K562 (cell line): ENCODE measurements around the gene SUOX. TPM values are rescaled to one million over a fixed set of nuclear protein-coding genes. Genes with fewer than 3 reads are reported as not detected.

Experiments
- FOXA3 ChIP-seq, 2 experiments: fragments of 450-650 bp in 1 of 2; sonication (generic) in 1 of 2; formaldehyde crosslinking; IDR thresholded peaks in 1 of 2; conservative IDR thresholded peaks in 1 of 2; 2 replicates each; pipeline versions ENCODE4 v1.4.0 to v1.8.0; 2020 to 2022; ENCODE audit warnings: mild to moderate bottlenecking in 2 of 2, missing genetic modification reagents in 1 of 2
- FOXK2 ChIP-seq, 2 experiments: fragments of 450-650 bp; IDR thresholded peaks in 1 of 2; conservative IDR thresholded peaks in 1 of 2; 2 replicates each; pipeline ENCODE4 v1.6.1; 2016; ENCODE audit warnings: low read depth in 2 of 2, mild to moderate bottlenecking in 1 of 2
- LARP7 ChIP-seq: fragments of 450-650 bp; IDR thresholded peaks from 2 replicates; pipeline ENCODE4 v1.6.1; 2016
- MIER1 ChIP-seq: fragments of 450-650 bp; IDR thresholded peaks from 2 replicates; pipeline ENCODE4 v1.6.1; 2016; ENCODE audit warnings: antibody characterized with exemption, mild to moderate bottlenecking, low read depth
- POLR2B ChIP-seq: fragments of 450-650 bp; IDR thresholded peaks from 2 replicates; pipeline ENCODE4 v1.6.1; 2018; ENCODE audit warnings: low read depth; ENCODE audit not compliant: partially characterized antibody
- RAD21 ChIP-seq, 2 experiments: fragments of 250-450 bp in 1 of 2; fragments of 450-650 bp in 1 of 2; sonication (Bioruptor Pico) in 1 of 2; formaldehyde crosslinking in 1 of 2; IDR thresholded peaks in 1 of 2; conservative IDR thresholded peaks in 1 of 2; 2 replicates each; pipeline versions ENCODE4 v1.4.0 to v1.8.0; 2020 to 2022; ENCODE audit warnings: mild to moderate bottlenecking in 2 of 2, moderate library complexity in 1 of 2
- SIN3A ChIP-seq, 2 experiments: fragments of 150-350 bp in 1 of 2; IDR thresholded peaks; 2 replicates each; pipeline ENCODE4 v1.6.1; 2011 to 2016; ENCODE audit warnings: borderline replicate concordance in 2 of 2, low read depth in 2 of 2, low read length in 2 of 2, mild to moderate bottlenecking in 2 of 2, moderate library complexity in 2 of 2; ENCODE audit not compliant: control insufficient read depth in 1 of 2
- SIN3B ChIP-seq: fragments of 450-650 bp; IDR thresholded peaks from 2 replicates; pipeline ENCODE4 v1.6.1; 2017; ENCODE audit warnings: low read depth, mild to moderate bottlenecking, moderate library complexity
- SMARCE1 ChIP-seq: fragments of 450-650 bp; IDR thresholded peaks from 2 replicates; pipeline ENCODE4 v1.7.1; 2016; ENCODE audit warnings: mild to moderate bottlenecking
- TAF1 ChIP-seq: IDR thresholded peaks from 2 replicates; pipeline ENCODE4 v1.6.1; 2011; ENCODE audit warnings: mild to moderate bottlenecking, low read length, moderate library complexity; ENCODE audit not compliant: insufficient read depth, control insufficient read depth, severe bottlenecking; ENCODE audit errors: extremely low read depth
- ZFP36 ChIP-seq: fragments of 150-350 bp; IDR thresholded peaks from 2 replicates; pipeline ENCODE4 v1.6.1; 2018; ENCODE audit warnings: low read length, low read depth; ENCODE audit not compliant: partially characterized antibody
- ZNF445 ChIP-seq: fragments of 250-450 bp; sonication (Bioruptor Pico); IDR thresholded peaks from 2 replicates; pipeline ENCODE4 v1.4.0; 2020; ENCODE audit warnings: low read depth, mild to moderate bottlenecking, moderate library complexity
- ZNF57 ChIP-seq: fragments of 450-650 bp; formaldehyde crosslinking; IDR thresholded peaks from 2 replicates; pipeline ENCODE4 v1.4.0; 2020; ENCODE audit warnings: mild to moderate bottlenecking, moderate library complexity
- polyA plus RNA-seq, 8 experiments: library from polyadenylated mRNA; depleted of rRNA in 4 of 8; stranded (reverse) in 5 of 8; unstranded in 3 of 8; fragments of >200 nt; fragmentation: Nextera tagmentation in 2 of 8; fragmentation: Illumina TruSeq in 1 of 8; extraction: Ambion mirVana in 2 of 8; extraction: Trizol in 1 of 8; gene quantifications; 2 replicates each; pipeline versions ENCODE4 v1.2.1 to v1.2.3, GENCODE V29; 2011 to 2014; ENCODE audit warnings: inconsistent platforms in 1 of 8, missing spikeins in 1 of 8
- total RNA-seq, 7 experiments: library from RNA; depleted of rRNA in 6 of 7; stranded (reverse); fragments of >200 nt in 6 of 7; fragmentation: Illumina TruSeq in 2 of 7; extraction: Trizol in 2 of 7; gene quantifications; 2 replicates each; pipeline versions ENCODE4 v1.2.1 to v1.2.3, GENCODE V29; 2011 to 2021; ENCODE audit warnings: low replicate concordance in 1 of 7
- TF ChIP-seq, protein P1 (sequence below), 3 experiments: fragments of 200-800 bp in 1 of 3; fragments of 250-450 bp in 1 of 3; fragments of 450-650 bp in 1 of 3; sonication (Bioruptor Pico) in 1 of 3; sonication (Bioruptor generic) in 1 of 3; formaldehyde crosslinking in 1 of 3; IDR thresholded peaks; 2 replicates each; pipeline versions ENCODE4 v1.6.1 to v1.8.0; 2016 to 2022; ENCODE audit warnings: mild to moderate bottlenecking in 2 of 3, missing genetic modification characterization in 2 of 3, missing compliant biosample characterization in 1 of 3, moderate library complexity in 1 of 3
- TF ChIP-seq, protein P2 (sequence below): fragments of 450-650 bp; IDR thresholded peaks from 2 replicates; pipeline ENCODE4 v1.6.1; 2014; ENCODE audit warnings: low read depth, mild to moderate bottlenecking, moderate library complexity, borderline replicate concordance
- TF ChIP-seq, protein P3 (sequence below): fragments of 250-450 bp; sonication (Bioruptor Pico); IDR thresholded peaks from 2 replicates; pipeline ENCODE4 v1.5.0; 2021
- TF ChIP-seq, protein P4 (sequence below): fragments of 450-650 bp; IDR thresholded peaks from 2 replicates; pipeline ENCODE4 v1.7.1; 2018; ENCODE audit warnings: mild to moderate bottlenecking, low read depth; ENCODE audit not compliant: partially characterized antibody

Gene SUOX
- total and polyA plus RNA-seq, 9 of the 15 experiments (the other 6 are each of a cell fraction or from before 2014, with no cell fraction given): 9.2 to 39.7 (median 25.4) TPM

DNA sequence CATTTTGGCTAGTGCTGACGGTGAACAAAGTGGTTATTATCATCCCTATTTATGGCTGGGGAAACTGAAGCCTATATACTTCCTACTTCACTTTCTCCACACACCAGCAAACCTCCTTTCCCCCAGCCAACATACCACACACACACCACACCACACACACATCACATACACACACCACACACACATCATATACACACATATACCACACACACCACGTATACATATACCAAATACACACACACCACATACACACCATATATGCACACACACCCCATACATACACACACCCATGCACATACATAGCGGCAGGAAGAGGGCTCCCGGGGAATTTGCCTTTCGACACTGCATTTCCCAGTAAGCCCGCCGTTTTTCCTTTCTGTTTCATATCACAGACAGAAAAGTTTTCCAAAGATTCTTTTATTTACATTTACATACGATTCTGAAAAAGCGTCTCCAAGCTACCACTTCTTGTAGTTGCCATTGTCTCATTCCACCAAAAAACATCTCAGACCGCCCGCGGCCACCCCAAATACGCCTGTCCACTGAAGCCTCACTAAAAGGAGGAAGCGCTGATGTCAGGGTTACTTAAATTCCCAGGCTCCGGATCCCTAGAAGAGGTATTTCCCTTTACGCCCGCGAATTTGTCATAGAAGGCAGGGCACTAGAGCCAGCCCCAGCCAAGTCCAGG, 24.0 kb upstream of the SUOX start (continued):
- TF ChIP-seq, protein P1, sequence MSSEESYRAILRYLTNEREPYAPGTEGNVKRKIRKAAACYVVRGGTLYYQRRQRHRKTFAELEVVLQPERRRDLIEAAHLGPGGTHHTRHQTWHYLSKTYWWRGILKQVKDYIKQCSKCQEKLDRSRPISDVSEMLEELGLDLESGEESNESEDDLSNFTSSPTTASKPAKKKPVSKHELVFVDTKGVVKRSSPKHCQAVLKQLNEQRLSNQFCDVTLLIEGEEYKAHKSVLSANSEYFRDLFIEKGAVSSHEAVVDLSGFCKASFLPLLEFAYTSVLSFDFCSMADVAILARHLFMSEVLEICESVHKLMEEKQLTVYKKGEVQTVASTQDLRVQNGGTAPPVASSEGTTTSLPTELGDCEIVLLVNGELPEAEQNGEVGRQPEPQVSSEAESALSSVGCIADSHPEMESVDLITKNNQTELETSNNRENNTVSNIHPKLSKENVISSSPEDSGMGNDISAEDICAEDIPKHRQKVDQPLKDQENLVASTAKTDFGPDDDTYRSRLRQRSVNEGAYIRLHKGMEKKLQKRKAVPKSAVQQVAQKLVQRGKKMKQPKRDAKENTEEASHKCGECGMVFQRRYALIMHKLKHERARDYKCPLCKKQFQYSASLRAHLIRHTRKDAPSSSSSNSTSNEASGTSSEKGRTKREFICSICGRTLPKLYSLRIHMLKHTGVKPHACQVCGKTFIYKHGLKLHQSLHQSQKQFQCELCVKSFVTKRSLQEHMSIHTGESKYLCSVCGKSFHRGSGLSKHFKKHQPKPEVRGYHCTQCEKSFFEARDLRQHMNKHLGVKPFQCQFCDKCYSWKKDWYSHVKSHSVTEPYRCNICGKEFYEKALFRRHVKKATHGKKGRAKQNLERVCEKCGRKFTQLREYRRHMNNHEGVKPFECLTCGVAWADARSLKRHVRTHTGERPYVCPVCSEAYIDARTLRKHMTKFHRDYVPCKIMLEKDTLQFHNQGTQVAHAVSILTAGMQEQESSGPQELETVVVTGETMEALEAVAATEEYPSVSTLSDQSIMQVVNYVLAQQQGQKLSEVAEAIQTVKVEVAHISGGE (CRISPR knock-in tag; IDR thresholded peaks at IDR 0.05): no peak
- TF ChIP-seq SIN3B (no peak), SIN3A (IDR thresholded peaks at IDR 0.05; ENCODE audit: borderline replicate concordance in 2 of 2, control insufficient read depth in 1 of 2, low read depth in 2 of 2, low read length in 2 of 2) (peak in 1 of 2 experiments; percentile 47; a peak in 1 of 4 replicates), RAD21 (CRISPR knock-in tag; conservative IDR thresholded peaks at IDR 0.05 in 1 of 2, IDR thresholded peaks at IDR 0.05 in 1 of 2) (no peak), FOXA3 (CRISPR knock-in tag; conservative IDR thresholded peaks at IDR 0.05 in 1 of 2, IDR thresholded peaks at IDR 0.05 in 1 of 2) (no peak), ZNF57 (CRISPR knock-in tag) (no peak), MIER1 (peak; percentile 63; the same call in 1 of the 2 replicates), POLR2B (peak; percentile 85), ZNF445 (CRISPR knock-in tag) (no peak), LARP7 (peak; percentile 98), SMARCE1 (peak; percentile 69; the same call in 1 of the 2 replicates), TAF1 (no peak), ZFP36 (no peak), FOXK2 (conservative IDR thresholded peaks at IDR 0.05 in 1 of 2, IDR thresholded peaks at IDR 0.05 in 1 of 2; ENCODE audit: low read depth in 2 of 2) (peak; percentile 38 to 87)
- TF ChIP-seq, protein P2, sequence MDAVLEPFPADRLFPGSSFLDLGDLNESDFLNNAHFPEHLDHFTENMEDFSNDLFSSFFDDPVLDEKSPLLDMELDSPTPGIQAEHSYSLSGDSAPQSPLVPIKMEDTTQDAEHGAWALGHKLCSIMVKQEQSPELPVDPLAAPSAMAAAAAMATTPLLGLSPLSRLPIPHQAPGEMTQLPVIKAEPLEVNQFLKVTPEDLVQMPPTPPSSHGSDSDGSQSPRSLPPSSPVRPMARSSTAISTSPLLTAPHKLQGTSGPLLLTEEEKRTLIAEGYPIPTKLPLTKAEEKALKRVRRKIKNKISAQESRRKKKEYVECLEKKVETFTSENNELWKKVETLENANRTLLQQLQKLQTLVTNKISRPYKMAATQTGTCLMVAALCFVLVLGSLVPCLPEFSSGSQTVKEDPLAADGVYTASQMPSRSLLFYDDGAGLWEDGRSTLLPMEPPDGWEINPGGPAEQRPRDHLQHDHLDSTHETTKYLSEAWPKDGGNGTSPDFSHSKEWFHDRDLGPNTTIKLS: no peak
- TF ChIP-seq, protein P3, sequence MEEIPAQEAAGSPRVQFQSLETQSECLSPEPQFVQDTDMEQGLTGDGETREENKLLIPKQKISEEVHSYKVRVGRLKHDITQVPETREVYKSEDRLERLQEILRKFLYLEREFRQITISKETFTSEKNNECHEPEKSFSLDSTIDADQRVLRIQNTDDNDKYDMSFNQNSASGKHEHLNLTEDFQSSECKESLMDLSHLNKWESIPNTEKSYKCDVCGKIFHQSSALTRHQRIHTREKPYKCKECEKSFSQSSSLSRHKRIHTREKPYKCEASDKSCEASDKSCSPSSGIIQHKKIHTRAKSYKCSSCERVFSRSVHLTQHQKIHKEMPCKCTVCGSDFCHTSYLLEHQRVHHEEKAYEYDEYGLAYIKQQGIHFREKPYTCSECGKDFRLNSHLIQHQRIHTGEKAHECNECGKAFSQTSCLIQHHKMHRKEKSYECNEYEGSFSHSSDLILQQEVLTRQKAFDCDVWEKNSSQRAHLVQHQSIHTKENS (CRISPR knock-in tag): no peak
- TF ChIP-seq, protein P4, sequence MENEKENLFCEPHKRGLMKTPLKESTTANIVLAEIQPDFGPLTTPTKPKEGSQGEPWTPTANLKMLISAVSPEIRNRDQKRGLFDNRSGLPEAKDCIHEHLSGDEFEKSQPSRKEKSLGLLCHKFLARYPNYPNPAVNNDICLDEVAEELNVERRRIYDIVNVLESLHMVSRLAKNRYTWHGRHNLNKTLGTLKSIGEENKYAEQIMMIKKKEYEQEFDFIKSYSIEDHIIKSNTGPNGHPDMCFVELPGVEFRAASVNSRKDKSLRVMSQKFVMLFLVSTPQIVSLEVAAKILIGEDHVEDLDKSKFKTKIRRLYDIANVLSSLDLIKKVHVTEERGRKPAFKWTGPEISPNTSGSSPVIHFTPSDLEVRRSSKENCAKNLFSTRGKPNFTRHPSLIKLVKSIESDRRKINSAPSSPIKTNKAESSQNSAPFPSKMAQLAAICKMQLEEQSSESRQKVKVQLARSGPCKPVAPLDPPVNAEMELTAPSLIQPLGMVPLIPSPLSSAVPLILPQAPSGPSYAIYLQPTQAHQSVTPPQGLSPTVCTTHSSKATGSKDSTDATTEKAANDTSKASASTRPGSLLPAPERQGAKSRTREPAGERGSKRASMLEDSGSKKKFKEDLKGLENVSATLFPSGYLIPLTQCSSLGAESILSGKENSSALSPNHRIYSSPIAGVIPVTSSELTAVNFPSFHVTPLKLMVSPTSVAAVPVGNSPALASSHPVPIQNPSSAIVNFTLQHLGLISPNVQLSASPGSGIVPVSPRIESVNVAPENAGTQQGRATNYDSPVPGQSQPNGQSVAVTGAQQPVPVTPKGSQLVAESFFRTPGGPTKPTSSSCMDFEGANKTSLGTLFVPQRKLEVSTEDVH: peak; percentile 53
